HG02970 (cell line): ENCODE results near the gene CXXC1.
"Not testable (repeated sequence)": the region's sequence is repeated elsewhere in the genome, so short reads cannot be mapped to it uniquely, and the experiment has no call there.

Experiments
- ATAC-seq: cut with Tn5 transposase; IDR thresholded peaks from one replicate; pipeline ENCODE4 v1.9.1; 2021; ENCODE audit warnings: mild to moderate bottlenecking, moderate library complexity, moderate number of reproducible peaks; ENCODE audit not compliant: unreplicated experiment, low FRiP score

Gene CXXC1

GRCh38 chr18:50276452-50276851, 11.0 kb downstream of the CXXC1 start:
- ATAC-seq: no peak

DNA sequence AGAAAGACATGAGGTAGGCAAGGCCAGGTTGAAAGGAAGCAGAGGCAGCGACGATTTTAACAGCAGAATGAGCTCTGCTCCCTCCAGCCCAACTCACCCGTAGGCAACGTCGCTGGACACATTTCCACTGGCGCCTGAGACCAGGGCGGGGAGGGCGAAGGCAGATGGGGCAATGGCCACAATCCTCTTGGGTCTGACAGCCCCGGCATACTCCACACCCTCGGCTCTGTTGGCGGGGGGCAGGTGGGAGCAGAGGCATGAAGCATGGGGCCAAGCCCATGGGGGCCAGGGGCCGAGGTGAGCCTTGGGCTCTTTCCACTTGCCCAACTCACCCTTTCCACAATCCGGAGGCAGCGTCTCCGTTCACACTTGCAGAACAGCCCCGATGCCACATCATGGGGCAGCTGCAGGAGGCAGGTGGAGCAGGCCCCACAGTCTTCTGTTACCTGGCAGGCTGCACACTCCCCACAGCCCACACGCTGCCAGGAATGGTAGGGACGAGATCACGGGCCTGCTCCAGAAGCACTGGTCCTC, 11.9 kb downstream of the CXXC1 start:
- ATAC-seq: no peak

DNA sequence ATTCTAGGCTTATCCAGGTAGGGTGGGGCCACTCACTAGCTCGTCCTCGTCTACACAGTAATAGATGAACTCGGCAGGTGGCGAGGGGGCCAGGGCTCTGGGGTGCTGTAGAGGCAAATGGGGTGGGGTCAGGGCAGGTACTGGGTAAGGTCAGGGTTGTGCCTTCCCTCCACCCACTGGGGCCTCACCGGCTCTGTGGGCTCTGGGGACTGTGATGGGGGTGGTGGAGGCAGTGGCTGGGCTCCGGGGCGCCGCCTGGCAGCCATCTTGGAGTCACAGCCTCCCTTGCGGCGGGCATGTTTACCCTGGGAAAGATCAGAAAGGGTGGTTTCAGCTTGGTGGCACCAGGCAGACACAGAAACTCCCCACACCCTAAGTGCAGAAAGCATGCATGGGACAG, 12.6 kb downstream of the CXXC1 start:
- no peak for ATAC-seq

DNA sequence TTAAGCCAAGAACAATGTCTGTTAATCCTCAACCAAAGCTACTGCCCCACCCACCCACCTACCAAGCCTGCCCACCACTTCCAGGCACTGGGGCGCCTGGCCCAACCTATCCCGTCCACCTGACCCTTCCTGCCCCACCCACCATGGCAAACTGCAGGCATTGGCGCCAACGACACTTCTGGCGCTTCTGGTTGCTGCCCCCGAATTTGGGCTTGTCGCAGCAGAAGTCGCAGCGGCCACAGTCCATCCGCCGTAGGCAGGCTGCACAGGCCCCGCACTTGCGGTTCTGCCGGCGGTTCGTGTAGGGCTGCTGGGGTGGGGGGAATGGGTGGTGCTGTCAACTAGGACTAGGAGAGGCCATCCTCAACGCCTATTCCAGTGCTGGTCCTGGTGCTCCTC, 13.4 kb downstream of the CXXC1 start:
- ATAC-seq: no peak

DNA sequence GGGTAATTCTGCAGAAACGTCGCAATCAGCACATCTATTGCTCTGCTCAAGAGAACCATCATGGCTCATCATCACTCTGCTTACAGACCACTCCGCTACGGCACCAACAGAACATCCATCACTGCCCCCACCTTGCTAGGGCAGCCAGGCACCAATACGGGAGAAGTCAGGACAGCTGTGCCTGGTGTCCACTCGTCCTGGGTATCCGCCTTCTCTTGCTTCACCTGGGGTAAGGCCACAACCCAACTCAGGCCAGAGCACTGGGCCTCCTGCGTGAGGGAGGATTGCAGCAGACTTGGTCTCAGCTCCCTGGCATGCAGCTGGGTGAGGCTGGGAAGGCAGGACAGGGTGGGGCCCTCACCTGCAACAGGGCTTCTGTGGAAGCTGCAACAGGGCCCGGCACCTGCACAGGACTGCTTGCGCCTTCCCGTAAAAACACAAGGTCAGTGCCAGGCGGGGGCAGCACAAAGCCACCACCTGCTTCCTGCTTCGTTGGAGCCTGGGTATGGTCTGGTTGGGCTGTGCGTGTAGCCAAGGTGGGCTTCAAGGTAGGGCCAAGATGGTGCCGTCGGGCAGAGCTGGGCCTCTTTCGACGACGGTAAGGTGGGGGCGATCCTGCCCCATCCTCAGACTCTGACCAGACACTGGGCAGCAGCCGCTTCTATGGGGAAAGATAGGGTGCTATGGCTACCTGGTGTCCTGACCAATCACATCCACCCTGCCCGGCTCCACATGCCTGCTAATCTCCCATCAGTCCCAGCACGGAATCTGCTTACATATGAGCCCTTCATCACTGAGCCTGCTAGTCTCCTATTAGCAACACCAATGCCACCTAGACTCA, 14.1 kb downstream of the CXXC1 start:
- ATAC-seq: no peak

GRCh38 chr18:50272568-50272967, 14.9 kb downstream of the CXXC1 start:
- no peak for ATAC-seq

DNA sequence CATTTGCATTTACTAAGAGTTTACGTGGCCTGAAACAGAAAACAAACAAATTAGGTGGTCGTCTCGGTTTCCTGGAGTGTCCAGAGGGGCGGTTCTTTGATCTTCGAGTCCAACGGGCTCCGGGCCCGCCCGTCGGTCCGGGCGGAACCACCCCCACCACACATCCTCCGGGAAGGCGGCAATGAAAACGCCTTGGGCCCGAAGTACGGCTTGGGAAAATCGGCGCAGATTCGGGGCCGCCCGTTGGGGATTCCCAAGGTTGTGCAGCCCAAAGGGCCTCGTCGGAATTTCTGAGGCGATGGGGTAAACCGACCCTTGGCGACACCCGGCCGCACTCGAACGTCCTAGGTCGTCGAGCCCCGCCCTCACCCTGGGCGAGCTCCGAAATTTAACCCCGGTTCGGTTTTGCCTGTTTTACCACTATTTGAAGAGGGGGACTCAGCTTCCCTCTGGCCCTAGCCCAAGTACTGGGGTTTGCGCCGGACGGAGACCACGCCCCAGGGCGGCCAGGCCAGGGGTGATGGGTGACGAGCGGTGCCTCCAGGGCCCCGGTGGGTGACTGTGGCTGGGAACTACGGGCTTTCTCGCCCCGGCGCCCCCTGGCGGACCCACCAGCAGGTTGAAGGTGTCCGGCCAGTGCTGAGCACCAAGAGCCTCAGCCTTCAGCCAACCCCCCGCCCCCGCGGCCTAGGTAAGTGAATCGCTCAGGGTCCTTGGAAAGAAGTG, 19.3 kb downstream of the CXXC1 start:
- peak; percentile 80 for ATAC-seq

DNA sequence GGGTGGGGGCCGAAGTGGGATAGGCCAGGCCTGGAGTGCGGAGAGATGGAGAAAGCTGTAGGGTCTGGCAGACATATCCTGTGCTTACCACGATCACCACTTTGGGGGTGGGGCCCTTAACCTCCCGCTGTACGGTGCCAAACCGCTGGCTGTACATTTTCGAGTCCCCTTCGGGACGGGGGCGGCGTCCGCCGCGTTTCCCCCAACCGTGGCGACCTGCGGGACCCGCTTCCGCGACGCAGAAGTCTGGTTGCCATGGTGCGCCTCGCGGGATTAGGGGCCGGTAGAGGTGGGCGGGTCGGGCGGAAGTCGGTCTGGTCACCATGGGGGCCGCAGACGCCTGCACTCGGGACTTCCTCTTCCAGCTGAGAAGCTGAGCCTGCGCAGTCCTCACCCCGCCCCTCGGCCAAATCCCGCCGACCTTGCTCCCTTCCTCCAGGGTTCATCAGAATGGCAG, 21.2 kb downstream of the CXXC1 start, which contains the start of gene CFAP53:
Gene CFAP53, minus strand, starts transcription at position 248 of the 457 bp plus-strand sequence. Its CDS starts 91 bp downstream, at position 157.
- peak; percentile 62 for ATAC-seq

GRCh38 chr18:50262977-50263376, 24.5 kb downstream of the CXXC1 start:
- no peak for ATAC-seq

- no peak for ATAC-seq
Observed at GRCh38 chr18:50250935-50251334, 36.6 kb downstream of the CXXC1 start.

DNA sequence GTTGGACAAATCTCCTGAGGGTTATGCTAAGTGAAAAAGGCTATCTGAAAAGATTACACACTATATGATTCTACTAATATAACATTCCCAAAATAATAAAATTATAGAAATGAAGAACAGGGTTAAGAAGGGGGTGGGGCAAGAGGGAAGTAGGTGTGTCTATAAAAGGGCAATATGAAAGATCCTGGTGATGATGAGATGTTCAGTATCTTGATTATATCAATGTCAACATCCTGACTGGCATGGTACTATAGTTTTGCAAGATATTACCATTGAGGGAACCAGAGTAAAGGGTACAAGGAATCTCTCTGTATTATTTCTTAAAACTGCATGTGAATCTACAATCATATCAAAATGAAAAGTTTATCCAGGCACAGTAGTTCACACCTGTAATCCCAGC, 37.9 kb downstream of the CXXC1 start:
- no peak for ATAC-seq

DNA sequence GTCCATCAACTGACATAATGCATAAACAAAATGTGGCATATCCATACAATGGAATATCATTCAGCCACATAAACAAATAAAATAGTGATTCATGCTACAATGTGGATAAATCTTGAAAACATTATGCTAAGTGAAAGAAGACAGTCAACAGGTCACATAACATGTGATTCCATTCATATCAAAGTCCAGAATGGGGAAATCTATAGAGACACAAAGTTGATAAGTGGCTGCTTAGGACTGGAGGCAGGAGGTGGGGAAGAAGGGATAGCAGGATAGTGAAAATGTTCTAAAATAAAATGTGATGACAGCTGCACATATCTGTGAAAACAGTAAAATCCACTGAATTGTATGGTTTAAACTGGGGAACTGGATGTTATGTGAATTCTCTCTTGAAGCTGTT, 39.9 kb downstream of the CXXC1 start:
- no peak for ATAC-seq

DNA sequence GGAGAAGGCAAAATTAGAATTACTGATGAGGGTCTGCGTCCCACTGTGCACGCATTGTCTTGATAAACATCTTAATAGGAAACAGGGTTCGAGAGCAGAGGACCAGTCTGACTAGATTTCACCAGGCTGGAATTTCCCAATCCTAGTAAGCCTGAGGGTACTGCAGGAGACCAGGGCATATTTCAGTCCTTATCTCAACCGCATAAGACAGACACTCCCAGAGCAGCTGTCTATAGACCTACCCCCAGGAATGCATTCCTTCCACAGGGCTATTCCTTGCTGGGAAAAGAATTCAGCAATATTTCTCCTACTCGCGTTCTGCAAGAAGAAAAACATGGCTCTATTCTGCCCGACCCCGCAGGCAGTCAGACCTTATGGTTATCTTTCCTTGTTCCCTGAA, 45.7 kb downstream of the CXXC1 start:
- ATAC-seq: not testable (repeated sequence)

DNA sequence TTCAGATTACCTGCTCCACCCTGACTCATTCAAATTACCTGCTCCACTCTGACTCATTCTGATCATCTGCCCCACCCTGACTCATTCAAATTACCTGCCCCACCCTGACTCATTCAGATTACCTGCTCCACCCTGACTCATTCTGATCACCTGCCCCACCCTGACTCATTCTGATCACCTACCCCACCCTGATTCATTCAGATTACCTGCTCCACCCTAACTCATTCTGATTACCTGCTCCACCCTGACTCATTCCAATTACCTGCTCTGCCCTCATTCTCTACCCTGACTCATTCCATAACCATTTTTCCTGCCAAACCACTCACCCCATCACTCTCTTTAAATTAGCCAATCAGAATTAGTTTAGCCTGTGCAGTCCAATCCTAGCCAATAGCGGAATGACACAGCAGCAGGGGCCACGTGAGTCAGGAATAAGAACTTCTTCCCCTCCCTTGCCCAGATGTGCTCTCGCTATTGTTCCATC, 47.4 kb downstream of the CXXC1 start:
- no peak for ATAC-seq

GRCh38 chr18:50232419-50232818, 55.1 kb downstream of the CXXC1 start:
- no peak for ATAC-seq
